GM21825 (cell line): ENCODE results near the gene PAWR.
"Not testable (repeated sequence)": the region's sequence is repeated elsewhere in the genome, so short reads cannot be mapped to it uniquely, and the experiment has no call there.

Experiments
- ATAC-seq: cut with Tn5 transposase; IDR thresholded peaks from one replicate; pipeline ENCODE4 v1.9.1; 2021; ENCODE audit warnings: mild to moderate bottlenecking, moderate library complexity; ENCODE audit not compliant: unreplicated experiment

The PAWR gene

GRCh38 chr12:79687711-79688260, 3.0 kb downstream of the PAWR start:
- ATAC-seq, result no peak

DNA sequence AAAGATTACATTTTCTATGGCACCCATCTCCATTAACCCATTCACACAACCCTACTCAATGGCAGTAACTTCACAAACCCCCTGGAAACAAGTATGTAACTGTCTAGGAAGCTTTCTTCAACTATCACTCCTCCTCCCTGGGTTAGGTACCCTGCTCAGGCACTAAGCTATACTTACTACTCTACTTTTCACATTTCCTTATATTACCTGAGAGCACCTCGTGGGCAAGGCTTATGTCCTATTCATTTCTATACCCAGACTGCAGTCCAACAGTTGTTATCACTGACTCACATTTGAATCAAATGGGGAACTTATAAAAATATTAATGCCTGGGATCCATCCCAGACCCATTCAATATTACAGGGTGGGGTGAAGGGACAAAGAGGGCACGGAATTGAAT, 4.6 kb downstream of the PAWR start:
- no peak for ATAC-seq

GRCh38 chr12:79685068-79685467, 5.7 kb downstream of the PAWR start:
- no peak for ATAC-seq

DNA sequence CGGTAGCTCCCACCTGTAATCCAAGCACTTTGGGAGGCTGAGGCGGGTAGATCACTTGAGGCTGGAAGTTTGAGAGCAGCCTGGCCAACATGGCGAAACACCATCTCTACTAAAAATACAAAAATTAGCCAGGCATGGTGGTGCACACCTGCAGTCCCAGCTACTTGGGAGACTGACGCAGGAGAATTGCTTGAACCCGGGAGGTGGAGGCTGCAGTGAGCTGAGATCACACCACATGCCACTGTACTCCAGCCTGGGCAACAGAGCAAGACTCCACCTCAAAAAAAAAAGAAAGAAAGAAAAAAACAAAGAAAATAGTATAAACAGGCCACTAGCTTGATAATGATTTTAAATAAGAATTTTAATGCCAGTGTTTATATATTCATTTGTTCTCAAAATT, 6.4 kb downstream of the PAWR start:
- not testable (repeated sequence) for ATAC-seq

GRCh38 chr12:79682593-79682992, 8.2 kb downstream of the PAWR start:
- no peak for ATAC-seq

DNA sequence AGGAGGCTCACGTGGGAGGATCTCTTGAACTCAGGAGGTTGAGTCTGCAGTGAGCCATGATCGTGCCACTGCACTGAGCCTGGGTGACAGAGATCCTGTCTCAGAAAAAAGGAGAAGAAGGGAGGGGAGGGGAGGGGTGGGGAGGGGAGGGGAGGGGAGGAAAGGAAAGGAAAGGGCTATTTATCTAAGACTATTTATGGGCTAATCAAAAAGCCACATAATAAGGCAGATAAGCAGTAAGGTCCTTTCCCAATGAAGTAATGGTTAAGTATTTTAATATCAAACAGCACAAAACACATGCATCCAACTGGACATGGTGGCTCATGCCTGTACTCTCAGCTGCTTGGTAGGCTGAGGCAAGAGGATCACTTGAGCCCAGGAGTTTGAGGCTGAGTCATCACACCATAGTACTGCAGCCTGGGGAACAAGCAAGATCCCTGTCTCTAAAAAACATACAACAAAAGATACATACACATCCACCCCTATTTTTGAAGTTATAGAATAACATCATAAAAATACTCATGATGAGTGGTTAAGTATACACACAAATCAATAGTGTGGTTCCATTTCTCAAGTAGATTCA, 9.7 kb downstream of the PAWR start:
- no peak for ATAC-seq

- no peak for ATAC-seq
These were observed 10.7 kb downstream of the PAWR start for GRCh38 chr12:79680051-79680450.

- ATAC-seq, result no peak
These were observed 12.5 kb downstream of the PAWR start for GRCh38 chr12:79678306-79678705.

DNA sequence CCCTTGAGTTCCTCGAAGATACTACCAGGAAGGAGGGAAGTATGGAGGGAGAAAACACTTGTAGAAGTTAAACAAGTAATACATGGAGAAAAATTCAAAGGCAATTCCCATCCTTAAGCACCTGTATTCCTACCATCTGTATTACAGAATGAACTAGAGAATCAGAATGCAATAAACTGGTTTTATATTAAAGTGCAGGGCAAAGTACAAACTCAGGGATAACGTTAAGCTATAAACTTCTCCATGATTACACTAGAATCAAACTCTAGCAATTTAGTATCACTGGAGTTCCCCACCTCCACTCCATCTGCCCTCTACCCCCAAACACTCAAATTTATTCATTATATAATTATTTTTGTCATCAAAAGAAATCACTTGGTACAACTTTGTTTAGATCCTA, 13.1 kb downstream of the PAWR start:
- no peak for ATAC-seq

DNA sequence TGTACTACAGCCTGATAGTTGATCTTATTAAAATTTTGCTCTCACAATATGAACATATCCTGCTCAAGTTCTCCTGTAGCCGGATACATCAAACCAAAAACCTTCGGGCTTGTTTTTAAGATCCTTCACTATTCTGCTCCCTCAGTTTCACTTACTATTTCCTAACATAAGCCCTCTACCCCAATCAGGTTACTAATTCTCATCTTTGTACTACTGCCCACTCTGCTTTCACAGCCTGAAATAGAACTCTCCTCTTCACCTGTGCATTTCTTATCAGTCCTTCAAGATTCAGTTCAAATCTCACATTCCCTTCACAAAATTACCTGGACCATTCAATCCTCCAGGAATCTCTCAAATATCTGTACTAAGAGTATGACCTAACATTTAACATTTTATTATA, 14.2 kb downstream of the PAWR start:
- no peak for ATAC-seq

- no peak for ATAC-seq
These were observed 16.1 kb downstream of the PAWR start for GRCh38 chr12:79674629-79675028.

DNA sequence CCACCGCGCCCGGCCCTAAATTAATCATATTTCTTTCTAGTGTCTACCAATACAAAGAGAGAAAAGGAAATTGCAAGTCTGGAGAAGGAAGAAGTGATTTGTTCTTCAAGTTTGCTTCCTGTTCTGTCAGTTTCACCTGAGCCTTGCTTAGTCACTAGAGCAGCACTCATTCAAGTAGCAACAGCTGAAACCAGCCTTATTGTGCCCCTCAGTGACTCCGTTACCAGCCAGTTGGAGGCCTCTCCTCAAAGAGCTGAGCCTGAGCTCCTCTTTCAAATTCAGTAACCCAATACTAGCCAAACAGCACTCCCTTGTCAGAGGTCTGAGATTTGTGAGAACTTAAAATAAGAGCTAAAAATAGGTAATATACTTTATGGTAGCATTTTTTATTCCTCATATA, 17.4 kb downstream of the PAWR start:
- ATAC-seq, result no peak

- no peak for ATAC-seq
These were observed 22.7 kb downstream of the PAWR start for GRCh38 chr12:79668113-79668512.

DNA sequence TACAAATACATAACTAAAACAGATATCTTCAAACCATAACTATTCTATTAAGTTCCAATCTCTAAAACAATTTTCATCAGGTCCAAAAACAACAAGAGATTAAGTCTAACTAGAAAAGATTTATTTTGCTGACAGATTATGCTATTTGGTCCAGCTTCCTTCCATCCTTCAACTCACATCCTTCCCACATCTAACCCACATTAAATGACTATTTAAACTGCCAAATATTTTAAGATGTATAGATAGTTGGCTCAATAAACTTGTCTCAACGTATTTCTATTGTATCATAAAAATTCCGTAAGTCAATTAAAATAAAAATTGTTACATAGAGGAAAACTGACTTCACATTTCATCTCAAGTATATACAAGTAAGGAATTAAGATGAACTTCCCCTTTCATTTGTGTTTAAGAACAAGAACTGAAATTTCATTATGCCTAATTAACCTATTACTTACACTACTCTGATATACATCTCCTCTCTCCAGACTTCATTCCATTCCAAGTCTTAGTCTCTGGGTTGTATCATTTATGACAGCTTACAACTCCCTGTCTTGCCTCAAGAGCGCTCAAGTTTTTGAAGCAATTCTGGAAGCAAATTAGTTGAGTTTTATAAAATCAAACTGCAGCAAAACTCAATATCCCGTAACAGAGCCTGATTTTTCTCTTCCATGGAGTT, 25.4 kb downstream of the PAWR start:
- ATAC-seq, result no peak

DNA sequence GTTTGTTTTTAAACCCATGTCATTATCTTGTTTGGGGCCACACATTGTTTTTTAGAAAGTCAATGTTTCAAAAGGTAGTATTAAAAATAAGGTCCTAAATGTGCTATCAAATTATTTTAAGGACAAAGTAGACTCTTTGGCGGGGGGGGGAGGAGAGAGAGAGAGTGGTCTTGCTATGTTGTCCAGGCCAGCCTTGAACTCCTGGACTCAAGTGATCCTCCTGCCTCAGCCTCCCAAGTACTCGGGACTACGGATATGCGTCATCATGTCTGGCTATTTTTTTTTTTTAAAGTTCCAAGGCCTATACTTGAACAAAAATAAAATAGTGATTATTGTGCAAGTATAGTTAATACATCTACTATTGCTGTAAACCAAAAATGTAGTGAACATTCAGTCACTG, 26.2 kb downstream of the PAWR start:
- ATAC-seq, result no peak

- no peak for ATAC-seq
These were observed 28.5 kb downstream of the PAWR start for GRCh38 chr12:79662046-79662811.

DNA sequence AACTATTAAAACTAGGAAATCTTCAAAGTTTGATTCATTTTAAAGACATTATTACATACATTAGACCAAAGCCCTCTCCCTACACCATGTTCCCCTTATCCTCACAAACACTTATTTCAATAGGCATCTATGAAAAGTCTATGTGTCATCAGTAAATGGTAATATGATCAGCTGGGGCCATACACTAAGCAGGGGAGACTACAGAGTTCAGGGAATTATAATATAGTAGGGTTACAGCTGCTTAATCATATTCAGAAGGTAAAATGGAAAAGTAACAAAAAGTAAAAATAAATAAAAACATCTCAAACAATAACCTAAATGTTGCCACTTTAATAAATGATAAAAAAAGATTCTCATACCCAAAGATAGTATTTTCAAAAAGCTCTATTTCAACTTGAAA, 29.1 kb downstream of the PAWR start:
- no peak for ATAC-seq

- no peak for ATAC-seq
These were observed 30.8 kb downstream of the PAWR start for GRCh38 chr12:79659961-79660431.

- no peak for ATAC-seq
These were observed 32.5 kb downstream of the PAWR start for GRCh38 chr12:79658221-79658620.

DNA sequence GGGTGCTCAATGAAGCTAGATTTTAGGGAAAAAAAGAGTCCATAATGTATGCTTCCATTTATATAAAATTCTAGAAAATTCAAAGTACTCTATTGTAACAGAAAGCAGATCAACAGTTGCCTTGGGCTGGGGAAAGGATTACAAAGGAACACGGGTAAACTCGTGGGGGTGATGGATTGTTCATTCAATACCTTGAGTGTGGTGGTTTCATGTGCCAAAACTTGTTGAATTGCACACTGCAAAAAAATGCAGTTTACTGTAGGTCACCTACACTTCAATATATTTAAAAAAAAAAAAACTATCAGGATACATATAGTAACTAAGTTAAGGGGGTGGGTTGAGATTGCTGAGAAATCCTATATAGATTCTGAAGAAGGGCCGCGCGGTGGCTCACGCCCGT, 33.6 kb downstream of the PAWR start:
- ATAC-seq, result no peak

- ATAC-seq, result no peak
These were observed 35.7 kb downstream of the PAWR start for GRCh38 chr12:79655036-79655435.

- no peak for ATAC-seq
These were observed 38.2 kb downstream of the PAWR start for GRCh38 chr12:79652521-79652920.
